GM12878 (cell line): Measurements from ENCODE around the gene VGLL4. TPM values are rescaled to one million over a fixed set of nuclear protein-coding genes. Genes with fewer than 3 reads are reported as not detected.

ENCODE experiments used
- ATAC-seq: fragments of 200-7000 bp; cut with Tn5 transposase; 3 replicates; pipeline ENCODE4 v1.9.1; 2020; ENCODE audit warnings: mild to moderate bottlenecking, moderate library complexity
- BruUV-seq: library from RNA; stranded (reverse); fragments of 400-500 nt; replicated peaks from 2 replicates; lab custom pipeline; 2021; lab: Mats Ljungman, UMichigan
- CTCF ChIA-PET: fragments of 300-600 bp; sonication (Branson Sonifier 250); formaldehyde crosslinking; extraction: SDS; loops from one replicate; lab custom pipeline; 2021; ENCODE audit warnings: inconsistent platforms; lab: Yijun Ruan, JAX
- POLR2A ChIA-PET: fragments of 350-600 bp; formaldehyde crosslinking; extraction: SDS; loops from one replicate; lab custom pipeline; 2021; ENCODE audit warnings: inconsistent platforms; lab: Charles Lee
- RAD21 ChIA-PET: fragments of 300-600 bp; sonication (Branson Sonifier 250); formaldehyde crosslinking; loops from one replicate; lab custom pipeline; 2023; ENCODE audit warnings: antibody characterized with exemption; ENCODE audit not compliant: unreplicated experiment; lab: Charles Lee
- SMC1A ChIA-PET: fragments of 300-600 bp; sonication (Branson Sonifier 250); formaldehyde crosslinking; loops from one replicate; lab custom pipeline; 2023; ENCODE audit not compliant: unreplicated experiment, uncharacterized antibody; lab: Charles Lee
- DNase-seq: peaks from one replicate; pipeline ENCODE4 v3.0.0-alpha.2; 2011; ENCODE audit warnings: low read depth, low spot score
- FAIRE-seq: peaks from 3 replicates; lab custom pipeline; 2011; peaks lifted over from hg19 to GRCh38; lab: Jason Lieb, UNC
- H2AFZ ChIP-seq: 2 replicates; pipeline ENCODE4 v1.6.0; 2011; ENCODE audit warnings: low read depth, low read length, control low read depth; ENCODE audit not compliant: control insufficient read depth
- H3K27ac ChIP-seq: 2 replicates; pipeline ENCODE4 v1.5.1; 2011; ENCODE audit warnings: control low read depth; ENCODE audit not compliant: control insufficient read depth, insufficient read depth
- H3K27me3 ChIP-seq, 2 experiments: replicated peaks in 1 of 2; 2 replicates each; pipeline versions ENCODE4 v1.6.0 to v1.6.1; 2011; ENCODE audit warnings: low read length in 1 of 2; ENCODE audit not compliant: control insufficient read depth in 2 of 2, insufficient read depth in 2 of 2
- H3K36me3 ChIP-seq, 2 experiments: 2 replicates each; pipeline ENCODE4 v1.5.1; 2011; ENCODE audit warnings: low read length in 1 of 2; ENCODE audit not compliant: control insufficient read depth in 2 of 2, insufficient read depth in 2 of 2
- H3K4me1 ChIP-seq: 2 replicates; pipeline ENCODE4 v1.6.1; 2011; ENCODE audit warnings: mild to moderate bottlenecking, low read length, moderate library complexity, mixed read lengths; ENCODE audit not compliant: control insufficient read depth, insufficient read depth
- H3K4me2 ChIP-seq: 2 replicates; pipeline ENCODE4 v1.6.0; 2011; ENCODE audit warnings: control low read depth; ENCODE audit not compliant: control insufficient read depth, insufficient read depth
- H3K4me3 ChIP-seq: fragments of 200-600 bp; sonication (generic); 2 replicates; pipeline ENCODE4 v1.5.1; 2016
- H3K79me2 ChIP-seq: 2 replicates; pipeline ENCODE4 v1.6.0; 2011; ENCODE audit warnings: low read length; ENCODE audit not compliant: control insufficient read depth, insufficient read depth
- H3K9ac ChIP-seq: 2 replicates; pipeline ENCODE4 v1.8.0; 2011; ENCODE audit warnings: low read length, control low read depth, mixed read lengths; ENCODE audit not compliant: control insufficient read depth, insufficient read depth
- H3K9me3 ChIP-seq: replicated peaks from 3 replicates; pipeline ENCODE4 v1.5.1; 2011; ENCODE audit warnings: mild to moderate bottlenecking, low read length; ENCODE audit not compliant: control insufficient read depth, insufficient read depth
- H4K20me1 ChIP-seq: 2 replicates; pipeline ENCODE4 v1.6.0; 2011; ENCODE audit not compliant: control insufficient read depth, insufficient read depth
- ESRRA ChIP-seq: IDR thresholded peaks from 2 replicates; pipeline ENCODE4 v1.6.1; 2012; ENCODE audit warnings: mild to moderate bottlenecking, low read length, improper control_type of control experiment
- EZH2 ChIP-seq: IDR thresholded peaks from 2 replicates; pipeline ENCODE4 v1.6.1; 2012; ENCODE audit warnings: low read depth, mild to moderate bottlenecking, control low read depth, inconsistent platforms, low read length, borderline replicate concordance; ENCODE audit not compliant: control insufficient read depth
- IKZF1 ChIP-seq: fragments of 450-650 bp; conservative IDR thresholded peaks from 2 replicates; pipeline ENCODE4 v1.6.1; 2017; ENCODE audit warnings: antibody characterized with exemption, mild to moderate bottlenecking
- MTA2 ChIP-seq: fragments of 450-650 bp; IDR thresholded peaks from 2 replicates; pipeline ENCODE4 v1.6.1; 2016; ENCODE audit warnings: low read depth, mild to moderate bottlenecking, moderate library complexity
- NR2C2 ChIP-seq: IDR thresholded peaks from 2 replicates; pipeline ENCODE4 v1.6.1; 2011; ENCODE audit warnings: borderline replicate concordance, low read depth; ENCODE audit not compliant: control insufficient read depth, insufficient read length
- PML ChIP-seq: IDR thresholded peaks from 2 replicates; pipeline ENCODE4 v1.6.1; 2012; ENCODE audit warnings: low read length, inconsistent platforms
- POLR2A ChIP-seq: IDR thresholded peaks from 2 replicates; pipeline ENCODE4 v1.6.1; 2011; ENCODE audit warnings: low read depth, mild to moderate bottlenecking, low read length
- POU2F2 ChIP-seq: IDR thresholded peaks from 3 replicates; pipeline ENCODE4 v1.6.1; 2011; ENCODE audit warnings: low read depth, mild to moderate bottlenecking, low read length, borderline replicate concordance
- RAD21 ChIP-seq: IDR thresholded peaks from 2 replicates; pipeline ENCODE4 v1.6.1; 2011; ENCODE audit warnings: mild to moderate bottlenecking, low read depth, low read length, moderate library complexity; ENCODE audit not compliant: insufficient read depth
- RBBP5 ChIP-seq: fragments of 200-600 bp; sonication (generic); conservative IDR thresholded peaks from 2 replicates; pipeline ENCODE4 v1.6.1; 2016
- SUPT20H ChIP-seq: IDR thresholded peaks from 2 replicates; pipeline ENCODE4 v1.6.1; 2011; ENCODE audit warnings: low read depth, mild to moderate bottlenecking, low read length, moderate library complexity, borderline replicate concordance; ENCODE audit not compliant: control insufficient read depth
- TCF12 ChIP-seq: IDR thresholded peaks from 2 replicates; pipeline ENCODE4 v1.6.1; 2011; ENCODE audit warnings: low read depth, mild to moderate bottlenecking, low read length
- WGBS: methylation state at CpG from one replicate; pipeline ENCODE4 v1.1.6; 2016; ENCODE audit warnings: low lambda C conversion rate; ENCODE audit not compliant: insufficient replicate concordance, insufficient coverage; ENCODE audit errors: missing lambda C conversion rate; 5-methylcytosine and 5-hydroxymethylcytosine counted together
- in situ Hi-C: fragments of 300-500 bp; cut with MboI; formaldehyde crosslinking; loops from 9 replicates; pipeline ENCODE4 v1.14.3; 2018; ENCODE audit warnings: mixed read lengths
- intact Hi-C: fragments of 100-400 bp; cut with micrococcal nuclease; formaldehyde crosslinking; loops from one replicate; pipeline ENCODE4 v1.14.2; 2022; ENCODE audit not compliant: unreplicated experiment
- polyA plus RNA-seq, 11 experiments: library from polyadenylated mRNA; depleted of rRNA in 4 of 11; unstranded in 6 of 11; stranded (reverse) in 5 of 11; fragments of >200 nt; fragmentation: Nextera tagmentation in 4 of 11; fragmentation: Illumina TruSeq in 1 of 11; extraction: Ambion mirVana in 4 of 11; extraction: Trizol in 1 of 11; gene quantifications; 1 replicate in 1 of 11; 2 replicates in 10 of 11; pipeline versions ENCODE4 v1.2.1 to v1.2.3, GENCODE V29; 2011 to 2016; ENCODE audit warnings: inconsistent platforms in 2 of 11, missing spikeins in 2 of 11, low read depth in 1 of 11
- total RNA-seq, 4 experiments: library from RNA; depleted of rRNA in 3 of 4; stranded (reverse); fragments of >200 nt in 3 of 4; fragmentation: Illumina TruSeq in 1 of 4; extraction: Trizol in 1 of 4; gene quantifications; 2 replicates each; pipeline versions ENCODE4 v1.2.1 to v1.2.3, GENCODE V29; 2013 to 2021
- TF ChIP-seq, protein P1 (sequence below): fragments of 450-650 bp; IDR thresholded peaks from 2 replicates; pipeline ENCODE4 v1.6.1; 2017; ENCODE audit warnings: antibody characterized with exemption, mild to moderate bottlenecking, moderate library complexity
- TF ChIP-seq, protein P2 (sequence below): IDR thresholded peaks from 2 replicates; pipeline ENCODE4 v1.6.1; 2012; ENCODE audit warnings: mild to moderate bottlenecking, low read depth, low read length

The VGLL4 gene
- total and polyA plus RNA-seq, 10 of the 15 experiments (the other 5 are each of a cell fraction or from before 2014, with no cell fraction given) = 0.44 to 38.1 (median 16.1) TPM

DNA sequence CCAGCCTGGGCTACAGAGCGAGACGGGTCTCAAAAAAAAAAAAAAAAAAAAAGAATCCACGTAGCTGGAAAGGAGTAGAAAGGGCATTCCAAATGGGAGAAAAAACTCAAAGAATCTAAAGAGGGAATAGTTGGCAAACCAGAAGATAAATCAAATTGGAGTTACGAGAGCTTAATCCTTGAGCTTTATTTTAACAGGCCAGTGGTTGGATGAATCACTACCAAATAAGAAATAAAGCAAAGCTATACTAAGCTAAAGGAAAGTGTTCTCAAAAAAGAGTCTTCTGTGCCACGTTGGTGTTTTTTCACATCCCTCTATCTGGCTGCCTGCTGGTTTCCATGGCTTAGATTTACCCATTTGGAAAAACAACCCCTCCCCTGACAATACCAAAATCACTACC, 14.0 kb downstream of the VGLL4 start (continued):
- TF ChIP-seq, protein P1, sequence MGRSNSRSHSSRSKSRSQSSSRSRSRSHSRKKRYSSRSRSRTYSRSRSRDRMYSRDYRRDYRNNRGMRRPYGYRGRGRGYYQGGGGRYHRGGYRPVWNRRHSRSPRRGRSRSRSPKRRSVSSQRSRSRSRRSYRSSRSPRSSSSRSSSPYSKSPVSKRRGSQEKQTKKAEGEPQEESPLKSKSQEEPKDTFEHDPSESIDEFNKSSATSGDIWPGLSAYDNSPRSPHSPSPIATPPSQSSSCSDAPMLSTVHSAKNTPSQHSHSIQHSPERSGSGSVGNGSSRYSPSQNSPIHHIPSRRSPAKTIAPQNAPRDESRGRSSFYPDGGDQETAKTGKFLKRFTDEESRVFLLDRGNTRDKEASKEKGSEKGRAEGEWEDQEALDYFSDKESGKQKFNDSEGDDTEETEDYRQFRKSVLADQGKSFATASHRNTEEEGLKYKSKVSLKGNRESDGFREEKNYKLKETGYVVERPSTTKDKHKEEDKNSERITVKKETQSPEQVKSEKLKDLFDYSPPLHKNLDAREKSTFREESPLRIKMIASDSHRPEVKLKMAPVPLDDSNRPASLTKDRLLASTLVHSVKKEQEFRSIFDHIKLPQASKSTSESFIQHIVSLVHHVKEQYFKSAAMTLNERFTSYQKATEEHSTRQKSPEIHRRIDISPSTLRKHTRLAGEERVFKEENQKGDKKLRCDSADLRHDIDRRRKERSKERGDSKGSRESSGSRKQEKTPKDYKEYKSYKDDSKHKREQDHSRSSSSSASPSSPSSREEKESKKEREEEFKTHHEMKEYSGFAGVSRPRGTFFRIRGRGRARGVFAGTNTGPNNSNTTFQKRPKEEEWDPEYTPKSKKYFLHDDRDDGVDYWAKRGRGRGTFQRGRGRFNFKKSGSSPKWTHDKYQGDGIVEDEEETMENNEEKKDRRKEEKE = no peak
- TF ChIP-seq SUPT20H (no peak), MTA2 (no peak), RBBP5 (no peak), TCF12 (no peak), POLR2A (no peak), IKZF1 (no peak), POU2F2 (no peak), PML (no peak)

DNA sequence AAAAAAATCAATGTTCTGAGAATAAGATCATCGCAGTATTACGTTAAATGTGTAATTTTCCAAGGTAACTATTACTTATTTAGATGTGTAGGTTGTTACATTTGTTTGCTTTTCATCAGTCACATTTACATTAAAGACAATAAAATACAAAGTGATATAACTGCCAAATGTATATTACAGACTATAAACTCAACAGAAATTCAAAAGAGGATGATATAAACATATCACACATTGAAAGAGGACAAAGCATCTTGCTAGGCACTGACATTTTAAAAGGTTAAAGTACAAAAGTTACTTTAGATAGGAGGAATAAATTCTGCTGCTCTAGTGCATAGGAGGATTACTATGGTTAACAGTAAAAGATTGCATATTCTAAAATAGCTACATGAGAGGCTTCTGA, 16.1 kb downstream of the VGLL4 start:
- H4K20me1 ChIP-seq = no peaks in the 10 kb centered on the region; the same call in 1 of the 2 replicates
- ChIA-PET POLR2A (interaction anchor here (1.0 to 3.6 kb wide), 2 partner anchors 8 to 11 kb away, joined by 4 to 16 read pairs; no protein-coding TSS in a partner anchor), RAD21 (interaction anchor here (1.6 kb wide), 1 partner anchor 26 kb away, joined by 8 read pairs; no protein-coding TSS in a partner anchor), CTCF (interaction anchor here (2.9 kb wide), 1 partner anchor 11 kb away, joined by 9 read pairs; no protein-coding TSS in a partner anchor), SMC1A (interaction anchor here (0.6 to 5.8 kb wide), 6 partner anchors 8 to 1395 kb away, joined by 3 to 55 read pairs (median 20); no protein-coding TSS in a partner anchor)
- intact Hi-C loops = loop anchor here (2.0 kb wide), 1 partner anchor 25 kb away; no protein-coding TSS in a partner anchor
- H3K9ac ChIP-seq = no peak overlapping the region
- H3K9me3 ChIP-seq = peaks cover 2% of the 10 kb centered on the region; the same call in 1 of the 3 replicates
- H3K36me3 ChIP-seq = no peaks in the 10 kb centered on the region; a peak in 1 of 4 replicates
- H3K79me2 ChIP-seq = peaks cover 90% of the 10 kb centered on the region
- no peaks in the 10 kb centered on the region for H3K27me3 ChIP-seq
- no peak overlapping the region for H3K4me2 ChIP-seq
- H3K27ac ChIP-seq = no peak overlapping the region
- 100% methylated on average over 2 of the region's 2 CpGs for WGBS
- no peak overlapping the region for H2AFZ ChIP-seq
- FAIRE-seq (no peak), ATAC-seq (no peak), DNase-seq (no peak)
- in situ Hi-C loops = no loop called here
- peaks cover 31% of the 10 kb centered on the region for H3K4me1 ChIP-seq
- BruUV-seq = no TSS peak
- no peak overlapping the region for H3K4me3 ChIP-seq
- no peak for TF ChIP-seq NR2C2
- no peak for TF ChIP-seq RAD21
- TF ChIP-seq EZH2 = no peak
- TF ChIP-seq, protein P2, sequence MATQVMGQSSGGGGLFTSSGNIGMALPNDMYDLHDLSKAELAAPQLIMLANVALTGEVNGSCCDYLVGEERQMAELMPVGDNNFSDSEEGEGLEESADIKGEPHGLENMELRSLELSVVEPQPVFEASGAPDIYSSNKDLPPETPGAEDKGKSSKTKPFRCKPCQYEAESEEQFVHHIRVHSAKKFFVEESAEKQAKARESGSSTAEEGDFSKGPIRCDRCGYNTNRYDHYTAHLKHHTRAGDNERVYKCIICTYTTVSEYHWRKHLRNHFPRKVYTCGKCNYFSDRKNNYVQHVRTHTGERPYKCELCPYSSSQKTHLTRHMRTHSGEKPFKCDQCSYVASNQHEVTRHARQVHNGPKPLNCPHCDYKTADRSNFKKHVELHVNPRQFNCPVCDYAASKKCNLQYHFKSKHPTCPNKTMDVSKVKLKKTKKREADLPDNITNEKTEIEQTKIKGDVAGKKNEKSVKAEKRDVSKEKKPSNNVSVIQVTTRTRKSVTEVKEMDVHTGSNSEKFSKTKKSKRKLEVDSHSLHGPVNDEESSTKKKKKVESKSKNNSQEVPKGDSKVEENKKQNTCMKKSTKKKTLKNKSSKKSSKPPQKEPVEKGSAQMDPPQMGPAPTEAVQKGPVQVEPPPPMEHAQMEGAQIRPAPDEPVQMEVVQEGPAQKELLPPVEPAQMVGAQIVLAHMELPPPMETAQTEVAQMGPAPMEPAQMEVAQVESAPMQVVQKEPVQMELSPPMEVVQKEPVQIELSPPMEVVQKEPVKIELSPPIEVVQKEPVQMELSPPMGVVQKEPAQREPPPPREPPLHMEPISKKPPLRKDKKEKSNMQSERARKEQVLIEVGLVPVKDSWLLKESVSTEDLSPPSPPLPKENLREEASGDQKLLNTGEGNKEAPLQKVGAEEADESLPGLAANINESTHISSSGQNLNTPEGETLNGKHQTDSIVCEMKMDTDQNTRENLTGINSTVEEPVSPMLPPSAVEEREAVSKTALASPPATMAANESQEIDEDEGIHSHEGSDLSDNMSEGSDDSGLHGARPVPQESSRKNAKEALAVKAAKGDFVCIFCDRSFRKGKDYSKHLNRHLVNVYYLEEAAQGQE = no peak
- TF ChIP-seq SUPT20H = no peak
- TF ChIP-seq ESRRA = no peak
